PC-3 (cell line): ENCODE measurements around the gene ANKRD62.

Experiments used
- EZH2 ChIP-seq: fragments of 300-600 bp; sonication (generic); IDR thresholded peaks from one replicate; pipeline ENCODE4 v1.6.1; 2017; ENCODE audit warnings: antibody characterized with exemption, mild to moderate bottlenecking, low read length; ENCODE audit not compliant: unreplicated experiment
- EZH2phosphoT487 ChIP-seq: fragments of 300-600 bp; sonication (generic); IDR thresholded peaks from 2 replicates; pipeline ENCODE4 v1.6.1; 2018; ENCODE audit warnings: mild to moderate bottlenecking, antibody characterized with exemption, low read length, borderline replicate concordance
- TF ChIP-seq, protein P1 (sequence below): fragments of 300-600 bp; sonication (generic); conservative IDR thresholded peaks from 2 replicates; pipeline ENCODE4 v1.5.1; 2017; ENCODE audit warnings: antibody characterized with exemption, low read depth, mild to moderate bottlenecking, low read length

DNA sequence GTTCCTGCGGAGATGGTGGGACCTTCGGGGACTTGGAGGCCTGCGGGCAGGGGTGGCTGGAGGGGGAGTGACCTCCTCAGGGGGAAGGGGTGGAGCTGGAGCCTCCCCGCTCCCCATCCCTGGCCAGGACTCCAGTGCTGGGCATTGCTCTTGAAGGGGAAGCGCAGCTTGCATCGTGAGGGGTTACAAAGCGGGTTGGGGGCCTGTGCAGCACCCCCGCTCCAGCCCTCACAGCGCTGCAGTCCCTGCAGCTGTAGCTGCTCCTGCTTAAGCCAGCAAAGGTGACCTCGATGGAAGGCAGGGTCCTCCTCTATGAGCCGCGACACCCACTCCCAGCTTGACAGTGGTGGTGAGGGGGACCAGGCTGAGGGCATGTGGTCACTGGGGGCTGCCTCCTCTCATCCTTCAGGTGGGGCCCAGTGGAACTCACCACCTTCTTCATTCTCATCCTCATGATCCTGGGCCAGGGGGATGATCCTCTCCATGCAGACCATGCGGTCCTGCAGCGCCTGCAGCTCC is 36.7 kb upstream of the ANKRD62 start:
- TF ChIP-seq, protein P1, sequence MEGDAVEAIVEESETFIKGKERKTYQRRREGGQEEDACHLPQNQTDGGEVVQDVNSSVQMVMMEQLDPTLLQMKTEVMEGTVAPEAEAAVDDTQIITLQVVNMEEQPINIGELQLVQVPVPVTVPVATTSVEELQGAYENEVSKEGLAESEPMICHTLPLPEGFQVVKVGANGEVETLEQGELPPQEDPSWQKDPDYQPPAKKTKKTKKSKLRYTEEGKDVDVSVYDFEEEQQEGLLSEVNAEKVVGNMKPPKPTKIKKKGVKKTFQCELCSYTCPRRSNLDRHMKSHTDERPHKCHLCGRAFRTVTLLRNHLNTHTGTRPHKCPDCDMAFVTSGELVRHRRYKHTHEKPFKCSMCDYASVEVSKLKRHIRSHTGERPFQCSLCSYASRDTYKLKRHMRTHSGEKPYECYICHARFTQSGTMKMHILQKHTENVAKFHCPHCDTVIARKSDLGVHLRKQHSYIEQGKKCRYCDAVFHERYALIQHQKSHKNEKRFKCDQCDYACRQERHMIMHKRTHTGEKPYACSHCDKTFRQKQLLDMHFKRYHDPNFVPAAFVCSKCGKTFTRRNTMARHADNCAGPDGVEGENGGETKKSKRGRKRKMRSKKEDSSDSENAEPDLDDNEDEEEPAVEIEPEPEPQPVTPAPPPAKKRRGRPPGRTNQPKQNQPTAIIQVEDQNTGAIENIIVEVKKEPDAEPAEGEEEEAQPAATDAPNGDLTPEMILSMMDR, result no peak
- TF ChIP-seq EZH2phosphoT487 (no peak), EZH2 (no peak)
